ENCODE measurements around the gene ETFA. TPM values are rescaled to one million over a fixed set of nuclear protein-coding genes. Genes with fewer than 3 reads are reported as not detected.

Gene ETFA
- total and polyA plus RNA-seq, 8 donors: 102 to 148 (median 130) TPM

DNA sequence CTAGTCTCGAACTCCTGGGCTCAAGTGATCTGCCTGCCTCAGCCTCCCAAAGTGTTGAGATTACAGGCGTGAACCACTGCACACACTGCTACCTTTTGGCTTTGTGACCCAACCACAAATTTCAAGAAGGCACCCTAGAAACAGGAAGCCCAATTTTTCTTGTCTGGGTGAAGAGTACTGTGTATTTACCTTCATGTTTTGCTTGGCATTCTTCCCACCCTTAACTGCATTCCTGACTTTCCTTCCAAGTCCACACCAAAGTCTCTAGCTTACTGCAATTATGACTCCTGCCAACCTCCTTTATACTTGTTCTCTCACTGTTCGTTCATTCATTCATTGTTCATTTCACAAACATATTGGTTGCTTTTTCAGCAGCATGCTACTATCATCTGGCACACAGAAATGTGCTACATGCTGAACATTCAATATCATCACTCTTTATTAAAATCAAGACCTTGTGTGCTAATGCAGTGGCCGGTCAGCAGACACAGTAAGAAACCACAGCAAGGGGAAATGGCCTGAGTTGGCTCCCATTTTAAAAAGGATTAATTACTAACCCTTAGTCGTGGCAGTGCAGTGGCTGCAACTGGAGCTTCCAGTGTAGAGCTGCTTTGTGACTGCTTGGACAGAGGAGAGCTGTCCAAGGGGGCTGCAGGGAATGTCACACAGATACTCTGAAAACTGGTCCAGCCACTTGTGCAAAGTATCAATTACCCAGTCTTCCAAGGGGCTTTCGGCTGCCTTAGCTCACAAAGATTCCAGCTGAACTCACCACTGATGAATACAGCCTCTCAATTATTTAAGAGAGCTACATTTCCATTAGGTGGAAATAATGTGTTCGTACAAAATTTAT, 94.0 kb downstream of the ETFA start:
- no peaks in the 10 kb centered on the region for H3K27me3 ChIP-seq
- H3K4me1 ChIP-seq: no peaks in the 10 kb centered on the region
- no peaks in the 10 kb centered on the region for H3K9me3 ChIP-seq
- H3K36me3 ChIP-seq: peaks cover 0 to 49% of the 10 kb centered on the region in 2 donors
- DNase-seq (peak in 1 of 4 donors; percentile 33), ATAC-seq (peak; percentile 90)
- H3K4me3 ChIP-seq: no peak overlapping the region
- H3K27ac ChIP-seq: no peak overlapping the region
- intact Hi-C loops (cut with DNase I): no loop called here
- no peak for TF ChIP-seq CTCF (IDR thresholded peaks at IDR 0.05)

DNA sequence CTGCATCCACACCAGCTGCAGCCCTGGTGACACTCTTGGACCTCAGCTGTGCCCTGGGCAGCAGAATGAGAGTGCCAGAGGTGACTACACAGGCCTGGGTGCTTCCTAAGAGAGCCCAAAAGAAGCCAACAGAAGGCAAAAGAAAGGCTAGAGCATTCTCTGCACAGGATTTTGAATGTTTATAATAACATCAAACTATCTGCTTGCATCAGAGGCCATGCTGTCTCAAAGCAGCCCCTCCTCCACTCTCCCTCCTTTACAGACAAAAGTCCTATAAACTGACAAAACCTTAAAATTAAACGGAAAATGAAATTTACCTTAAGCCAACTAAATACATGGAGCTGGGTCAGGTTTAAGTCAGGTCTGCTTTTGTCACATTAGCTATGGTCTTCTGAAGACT, 95.6 kb downstream of the ETFA start:
- intact Hi-C loops (cut with DNase I): no loop called here
- no peak for TF ChIP-seq CTCF (IDR thresholded peaks at IDR 0.05)
- H3K27ac ChIP-seq: no peak overlapping the region
- H3K4me3 ChIP-seq: no peak overlapping the region
- H3K4me1 ChIP-seq: no peaks in the 10 kb centered on the region
- ATAC-seq (no peak), DNase-seq (no peak)
- H3K36me3 ChIP-seq: peaks cover 0 to 65% of the 10 kb centered on the region in 2 donors
- no peaks in the 10 kb centered on the region for H3K9me3 ChIP-seq
- H3K27me3 ChIP-seq: no peaks in the 10 kb centered on the region

GRCh38 chr15:76209942-76210341, 101.3 kb downstream of the ETFA start:
- peaks cover 0 to 68% of the 10 kb centered on the region in 2 donors for H3K36me3 ChIP-seq
- no peak for TF ChIP-seq CTCF (IDR thresholded peaks at IDR 0.05)
- DNase-seq (no peak), ATAC-seq (no peak)
- intact Hi-C loops (cut with DNase I): no loop called here
- H3K4me3 ChIP-seq: no peak overlapping the region
- H3K9me3 ChIP-seq: no peaks in the 10 kb centered on the region
- no peaks in the 10 kb centered on the region for H3K27me3 ChIP-seq
- no peaks in the 10 kb centered on the region for H3K4me1 ChIP-seq
- H3K27ac ChIP-seq: no peak overlapping the region

DNA sequence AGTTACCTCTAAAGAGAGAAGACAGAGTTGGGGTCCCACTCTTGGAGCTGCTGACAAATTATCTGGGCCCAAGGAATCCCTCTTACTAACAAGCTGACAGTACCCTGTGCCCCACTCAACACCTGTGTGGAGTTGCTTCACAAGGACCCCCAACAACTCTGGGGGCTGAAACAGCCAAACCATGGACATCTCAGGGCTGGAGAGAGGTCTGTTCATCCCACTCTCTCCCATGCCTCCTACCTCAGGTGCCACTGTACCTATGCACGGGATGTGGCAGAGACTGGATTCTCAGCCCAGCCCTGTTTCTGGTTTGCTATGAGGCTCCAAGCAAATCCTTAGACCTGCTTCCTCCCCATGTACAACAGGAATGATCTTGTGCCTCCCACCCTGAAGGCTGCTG, 101.7 kb downstream of the ETFA start:
- Histone ChIP-seq H3K27ac (no peak overlapping the region), H3K9me3 (no peaks in the 10 kb centered on the region), H3K4me1 (no peaks in the 10 kb centered on the region), H3K36me3 (peaks cover 0 to 65% of the 10 kb centered on the region in 2 donors), H3K27me3 (no peaks in the 10 kb centered on the region), H3K4me3 (no peak overlapping the region)
- ATAC-seq: no peak
- no peak for TF ChIP-seq CTCF (IDR thresholded peaks at IDR 0.05)
- DNase-seq: no peak
- intact Hi-C loops (cut with DNase I): no loop called here

- Histone ChIP-seq H3K9me3 (no peaks in the 10 kb centered on the region), H3K4me1 (no peaks in the 10 kb centered on the region), H3K4me3 (no peak overlapping the region), H3K27ac (no peak overlapping the region), H3K27me3 (no peaks in the 10 kb centered on the region), H3K36me3 (peaks cover 0 to 65% of the 10 kb centered on the region in 2 donors)
- TF ChIP-seq CTCF (IDR thresholded peaks at IDR 0.05): no peak
- intact Hi-C loops (cut with DNase I): no loop called here
- DNase-seq (no peak), ATAC-seq (no peak)
Observed at GRCh38 chr15:76208786-76209424, 102.4 kb downstream of the ETFA start.
